H9 (cell line): ENCODE data around the gene ANKMY1. TPM values are rescaled to one million over a fixed set of nuclear protein-coding genes. Genes with fewer than 3 reads are reported as not detected.

ENCODE experiments used
- DNase-seq: peaks from one replicate; pipeline ENCODE4 v3.0.0-alpha.2; 2017
- H2AFZ ChIP-seq: one replicate; pipeline ENCODE4 v1.6.1; 2013; ENCODE audit warnings: mild to moderate bottlenecking, low read length, control low read depth, moderate library complexity
- H2AK5ac ChIP-seq: 2 replicates; pipeline ENCODE4 v1.6.1; 2013; ENCODE audit warnings: low read length, control low read depth, mixed read lengths; ENCODE audit not compliant: insufficient read length
- H2BK120ac ChIP-seq: one replicate; pipeline ENCODE4 v1.6.1; 2013; ENCODE audit warnings: low read depth, mild to moderate bottlenecking, low read length, control low read depth, inconsistent platforms; ENCODE audit not compliant: poor library complexity, severe bottlenecking
- H2BK12ac ChIP-seq: 2 replicates; pipeline ENCODE4 v1.6.1; 2013; ENCODE audit warnings: low read length, control low read depth, mixed read lengths, low read depth; ENCODE audit not compliant: insufficient read length
- H2BK15ac ChIP-seq: 2 replicates; pipeline ENCODE4 v1.6.1; 2013; ENCODE audit warnings: low read depth, low read length, control low read depth
- H2BK20ac ChIP-seq: one replicate; pipeline ENCODE4 v1.6.1; 2013; ENCODE audit warnings: low read depth, mild to moderate bottlenecking, low read length, control low read depth, inconsistent platforms; ENCODE audit not compliant: poor library complexity, severe bottlenecking
- H2BK5ac ChIP-seq: 2 replicates; pipeline ENCODE4 v1.6.1; 2013; ENCODE audit warnings: low read length, control low read depth, mixed read lengths; ENCODE audit not compliant: insufficient read length
- H3K14ac ChIP-seq: 2 replicates; pipeline ENCODE4 v1.6.1; 2013; ENCODE audit warnings: low read length, control low read depth; ENCODE audit not compliant: insufficient read depth
- H3K18ac ChIP-seq: 2 replicates; pipeline ENCODE4 v1.6.1; 2013; ENCODE audit warnings: low read depth, mild to moderate bottlenecking, mixed read lengths, low read length, control low read depth; ENCODE audit not compliant: insufficient read length
- H3K23ac ChIP-seq: 2 replicates; pipeline ENCODE4 v1.6.1; 2013; ENCODE audit warnings: low read length, control low read depth, mixed read lengths, low read depth; ENCODE audit not compliant: insufficient read length
- H3K23me2 ChIP-seq: 2 replicates; pipeline ENCODE4 v1.6.1; 2013; ENCODE audit warnings: low read depth, mild to moderate bottlenecking, mixed read lengths, low read length, control low read depth; ENCODE audit not compliant: insufficient read length, poor library complexity, severe bottlenecking
- H3K27ac ChIP-seq: 2 replicates; pipeline ENCODE4 v1.5.1; 2013; ENCODE audit warnings: low read length, control low read depth, mixed read lengths, low read depth; ENCODE audit not compliant: insufficient read length
- H3K27me3 ChIP-seq: 2 replicates; pipeline ENCODE4 v1.6.1; 2013; ENCODE audit warnings: low read length, control low read depth, inconsistent platforms; ENCODE audit not compliant: insufficient read depth
- H3K4ac ChIP-seq: 2 replicates; pipeline ENCODE4 v1.6.1; 2013; ENCODE audit warnings: low read depth, mild to moderate bottlenecking, control low read depth, inconsistent platforms, low read length, moderate library complexity
- H3K4me1 ChIP-seq: 2 replicates; pipeline ENCODE4 v1.6.1; 2013; ENCODE audit warnings: low read length, control low read depth, inconsistent platforms; ENCODE audit not compliant: insufficient read depth
- H3K4me2 ChIP-seq: 2 replicates; pipeline ENCODE4 v1.6.1; 2013; ENCODE audit warnings: low read length, control low read depth, mixed read lengths; ENCODE audit not compliant: insufficient read length, insufficient read depth
- H3K56ac ChIP-seq: 2 replicates; pipeline ENCODE4 v1.6.1; 2013; ENCODE audit warnings: low read depth, mild to moderate bottlenecking, mixed read lengths, low read length, control low read depth; ENCODE audit not compliant: insufficient read length
- H3K79me1 ChIP-seq: 2 replicates; pipeline ENCODE4 v1.6.1; 2013; ENCODE audit warnings: low read depth, mild to moderate bottlenecking, moderate library complexity, low read length, control low read depth, inconsistent platforms; ENCODE audit not compliant: insufficient read depth, poor library complexity, severe bottlenecking
- H3K79me2 ChIP-seq: 2 replicates; pipeline ENCODE4 v1.6.1; 2013; ENCODE audit warnings: low read length, control low read depth, inconsistent platforms; ENCODE audit not compliant: insufficient read depth
- H3K9ac ChIP-seq: 2 replicates; pipeline ENCODE4 v1.6.1; 2013; ENCODE audit warnings: low read length, control low read depth, mixed read lengths; ENCODE audit not compliant: insufficient read length; ENCODE audit errors: extremely low read depth
- H3K9me3 ChIP-seq: one replicate; pipeline ENCODE4 v1.6.1; 2013; ENCODE audit warnings: low read depth, low read length, inconsistent platforms; ENCODE audit not compliant: control insufficient read depth
- H3T11ph ChIP-seq: one replicate; pipeline ENCODE4 v1.6.1; 2013; ENCODE audit warnings: mild to moderate bottlenecking, low read length, control low read depth, inconsistent platforms
- H4K20me1 ChIP-seq: one replicate; pipeline ENCODE4 v1.6.1; 2013; ENCODE audit not compliant: control insufficient read depth, insufficient read length, insufficient read depth
- H4K5ac ChIP-seq: 2 replicates; pipeline ENCODE4 v1.6.1; 2013; ENCODE audit warnings: low read depth, mild to moderate bottlenecking, mixed read lengths, low read length, control low read depth; ENCODE audit not compliant: insufficient read length
- H4K8ac ChIP-seq: replicated peaks from 2 replicates; pipeline ENCODE4 v1.6.1; 2013; ENCODE audit warnings: low read length, control low read depth, mixed read lengths, low read depth; ENCODE audit not compliant: insufficient read length
- H4K91ac ChIP-seq: 2 replicates; pipeline ENCODE4 v1.6.1; 2013; ENCODE audit warnings: low read depth, mild to moderate bottlenecking, moderate library complexity, mixed read lengths, low read length, control low read depth; ENCODE audit not compliant: insufficient read length
- H3K27ac Mint-ChIP-seq, 3 experiments: 2 replicates in 2 of 3; 3 replicates in 1 of 3; pipeline ENCODE4 v1.8.0; 2020 to 2021; ENCODE audit warnings: mixed read lengths in 3 of 3, mild to moderate bottlenecking in 1 of 3, moderate library complexity in 1 of 3
- H3K27me3 Mint-ChIP-seq: 2 replicates; pipeline ENCODE4 v1.8.0; 2021; ENCODE audit warnings: low read depth, mild to moderate bottlenecking, moderate library complexity, mixed read lengths
- H3K36me3 Mint-ChIP-seq, 3 experiments: 2 replicates in 2 of 3; 3 replicates in 1 of 3; pipeline ENCODE4 v1.8.0; 2020 to 2021; ENCODE audit warnings: low read depth in 3 of 3, mixed read lengths in 3 of 3; ENCODE audit not compliant: insufficient read depth in 1 of 3
- H3K4me1 Mint-ChIP-seq, 2 experiments: 2 replicates each; pipeline ENCODE4 v1.8.0; 2020; ENCODE audit warnings: mixed read lengths in 2 of 2
- H3K4me3 Mint-ChIP-seq, 2 experiments: 2 replicates in 1 of 2; 3 replicates in 1 of 2; pipeline ENCODE4 v1.8.0; 2020 to 2021; ENCODE audit warnings: mild to moderate bottlenecking in 2 of 2, mixed read lengths in 2 of 2, moderate library complexity in 1 of 2
- H3K9me3 Mint-ChIP-seq, 2 experiments: 2 replicates in 1 of 2; 3 replicates in 1 of 2; pipeline ENCODE4 v1.8.0; 2020; ENCODE audit warnings: mild to moderate bottlenecking in 2 of 2, mixed read lengths in 2 of 2, moderate library complexity in 1 of 2
- WGBS: extraction: QIAGEN DNeasy Blood & Tissue Kit; methylation state at CpG from one replicate; pipeline ENCODE4 v1.1.7; 2013; ENCODE audit warnings: missing lambda C conversion rate, low lambda C conversion rate, mixed read lengths; ENCODE audit not compliant: insufficient read length; ENCODE audit errors: extremely low coverage; 5-methylcytosine and 5-hydroxymethylcytosine counted together
- total RNA-seq: library from RNA; stranded (reverse); gene quantifications from 2 replicates; pipeline ENCODE4 v1.2.1, GENCODE V29; 2021
- TF ChIP-seq, protein P1 (sequence below): fragments of 200-600 bp; sonication (generic); conservative IDR thresholded peaks from 3 replicates; pipeline ENCODE4 v1.8.0; 2021; ENCODE audit warnings: antibody characterized with exemption, mild to moderate bottlenecking

ANKMY1 gene
- total RNA-seq, 1 experiment from 2014 or later, result 13.7 TPM

DNA sequence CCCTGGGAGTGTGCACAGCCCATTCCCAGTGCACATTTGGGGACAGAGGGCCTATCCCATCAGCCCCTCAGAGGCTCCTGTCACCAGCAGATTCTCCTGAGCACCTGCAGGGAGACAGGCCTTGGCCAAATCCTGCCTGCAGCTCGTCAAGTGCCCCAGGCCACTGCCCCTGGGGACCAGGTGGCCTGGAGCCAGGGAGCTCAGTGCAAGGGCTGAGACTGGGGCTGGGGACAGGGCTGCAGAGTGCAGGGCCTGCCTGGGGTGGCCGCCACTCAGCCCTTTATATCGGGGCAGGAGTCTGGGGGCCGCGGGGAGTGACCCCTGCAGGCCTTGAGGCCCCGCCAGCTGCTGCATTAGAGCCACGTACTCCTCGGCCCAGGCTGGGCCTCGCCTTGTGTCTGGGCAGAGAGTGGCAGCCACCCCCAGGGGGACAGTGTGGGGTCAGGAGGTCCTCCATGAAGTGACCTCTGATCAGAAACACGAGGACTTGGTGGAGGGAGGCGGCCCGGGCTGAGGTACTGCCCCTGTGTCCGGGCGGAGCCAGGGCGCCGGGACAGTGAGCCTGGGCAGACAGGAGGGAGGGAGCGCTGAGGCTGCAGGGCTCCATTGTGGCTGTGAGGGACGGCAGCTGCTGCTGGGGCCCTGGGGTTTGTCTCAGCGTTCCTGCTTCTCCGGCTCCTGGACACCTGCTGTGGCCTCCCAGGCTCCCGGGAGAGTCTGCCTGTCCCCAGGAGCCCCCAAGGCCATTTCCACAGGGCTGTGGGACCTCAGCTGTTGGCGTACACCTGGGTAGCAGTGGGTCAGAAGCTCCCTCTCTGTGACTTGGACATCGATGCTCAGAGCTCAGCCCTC, 98.2 kb downstream of the ANKMY1 start:
- Histone ChIP-seq H3K79me2 (no peaks in the 10 kb centered on the region), H3K56ac (no peak overlapping the region), H3K9me3 (no peaks in the 10 kb centered on the region), H2BK15ac (no peak overlapping the region), H4K20me1 (no peaks in the 10 kb centered on the region), H2BK120ac (no peak overlapping the region), H2BK20ac (no peak overlapping the region), H3K14ac (no peak overlapping the region), H3K79me1 (no peaks in the 10 kb centered on the region), H3K4me1 (peaks cover 2% of the 10 kb centered on the region; the same call in 1 of the 2 replicates), H3K9ac (no peak overlapping the region), H3T11ph (no peak overlapping the region), H3K4me2 (no peak overlapping the region), H2BK12ac (no peak overlapping the region), H2AK5ac (no peak overlapping the region), H4K8ac (no peak overlapping the region), H2BK5ac (no peak overlapping the region), H3K18ac (no peak overlapping the region), H4K5ac (no peak overlapping the region), H4K91ac (no peak overlapping the region), H3K27ac (no peak overlapping the region), H3K23ac (no peak overlapping the region), H3K23me2 (no peaks in the 10 kb centered on the region), H2AFZ (no peak overlapping the region), H3K4ac (no peak overlapping the region), H3K27me3 (peaks cover 8% of the 10 kb centered on the region; the same call in 1 of the 2 replicates)
- WGBS, result no CpG with 5 or more reads among the region's 23 CpGs
- no peak overlapping the region for H3K27ac Mint-ChIP-seq
- H3K9me3 Mint-ChIP-seq, result no peaks in the 10 kb centered on the region
- TF ChIP-seq, protein P1, sequence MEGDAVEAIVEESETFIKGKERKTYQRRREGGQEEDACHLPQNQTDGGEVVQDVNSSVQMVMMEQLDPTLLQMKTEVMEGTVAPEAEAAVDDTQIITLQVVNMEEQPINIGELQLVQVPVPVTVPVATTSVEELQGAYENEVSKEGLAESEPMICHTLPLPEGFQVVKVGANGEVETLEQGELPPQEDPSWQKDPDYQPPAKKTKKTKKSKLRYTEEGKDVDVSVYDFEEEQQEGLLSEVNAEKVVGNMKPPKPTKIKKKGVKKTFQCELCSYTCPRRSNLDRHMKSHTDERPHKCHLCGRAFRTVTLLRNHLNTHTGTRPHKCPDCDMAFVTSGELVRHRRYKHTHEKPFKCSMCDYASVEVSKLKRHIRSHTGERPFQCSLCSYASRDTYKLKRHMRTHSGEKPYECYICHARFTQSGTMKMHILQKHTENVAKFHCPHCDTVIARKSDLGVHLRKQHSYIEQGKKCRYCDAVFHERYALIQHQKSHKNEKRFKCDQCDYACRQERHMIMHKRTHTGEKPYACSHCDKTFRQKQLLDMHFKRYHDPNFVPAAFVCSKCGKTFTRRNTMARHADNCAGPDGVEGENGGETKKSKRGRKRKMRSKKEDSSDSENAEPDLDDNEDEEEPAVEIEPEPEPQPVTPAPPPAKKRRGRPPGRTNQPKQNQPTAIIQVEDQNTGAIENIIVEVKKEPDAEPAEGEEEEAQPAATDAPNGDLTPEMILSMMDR, result no peak
- H3K27me3 Mint-ChIP-seq, result peaks cover 19% of the 10 kb centered on the region
- no peak for DNase-seq
- H3K4me3 Mint-ChIP-seq, result no peak overlapping the region
- H3K4me1 Mint-ChIP-seq, result peaks cover 22 to 30% of the 10 kb centered on the region in 2 experiments
- peaks cover 0 to 15% (median 12%) of the 10 kb centered on the region in 3 experiments; a peak in 6 of 7 replicates for H3K36me3 Mint-ChIP-seq
